Esophagus (tissue), 2 donors: ENCODE measurements around the gene ESPNL. TPM values are rescaled to one million over a fixed set of nuclear protein-coding genes. Genes with fewer than 3 reads are reported as not detected.
A peak's percentile ranks its signal among the peaks of the same experiment; 100 is the strongest.

Experiments used
- H3K27ac ChIP-seq, 2 donors: one replicate each; pipeline ENCODE4 v1.5.1; 2013; ENCODE audit warnings: low read depth in 2 of 2, mild to moderate bottlenecking in 2 of 2, inconsistent platforms in 1 of 2, low read length in 1 of 2, moderate library complexity in 1 of 2
- H3K27me3 ChIP-seq, 2 donors: one replicate each; pipeline ENCODE4 v1.6.1; 2013; ENCODE audit warnings: low read length in 2 of 2, control low read depth in 1 of 2, mild to moderate bottlenecking in 1 of 2; ENCODE audit not compliant: insufficient read depth in 2 of 2, control insufficient read depth in 1 of 2
- H3K36me3 ChIP-seq, 2 donors: one replicate each; pipeline ENCODE4 v1.6.1; 2013; ENCODE audit warnings: low read length in 1 of 2; ENCODE audit not compliant: control insufficient read depth in 2 of 2, insufficient read depth in 2 of 2
- H3K4me1 ChIP-seq, 2 donors: one replicate each; pipeline ENCODE4 v1.6.1; 2013; ENCODE audit warnings: low read length in 1 of 2; ENCODE audit not compliant: control insufficient read depth in 2 of 2, insufficient read depth in 2 of 2
- H3K4me3 ChIP-seq, 2 donors: one replicate each; pipeline ENCODE4 v1.5.1; 2013; ENCODE audit warnings: low read length in 2 of 2, mild to moderate bottlenecking in 2 of 2, low read depth in 1 of 2, moderate library complexity in 1 of 2
- H3K9me3 ChIP-seq, 2 donors: one replicate each; pipeline ENCODE4 v1.6.1; 2013; ENCODE audit warnings: mild to moderate bottlenecking in 2 of 2, low read depth in 1 of 2, low read length in 1 of 2, moderate library complexity in 1 of 2; ENCODE audit not compliant: control insufficient read depth in 2 of 2, insufficient read depth in 1 of 2
- WGBS, 2 donors: extraction: QIAGEN DNeasy Blood & Tissue Kit; methylation state at CpG; one replicate each; pipeline ENCODE4 v1.1.7; 2013; 5-methylcytosine and 5-hydroxymethylcytosine counted together
- polyA plus RNA-seq, 2 donors: library from polyadenylated mRNA; stranded (reverse); fragments of 200-250 nt; gene quantifications; one replicate each; pipeline ENCODE4 v1.2.3, GENCODE V29; 2013
- donor health status: healthy with polysubstance abuse.
- donor health status: Bipolar disorder and iron deficiency.

Gene ESPNL
- polyA plus RNA-seq, 2 donors, result 0.09 to 0.12 TPM

GRCh38 chr2:238162251-238162845 is 62.2 kb downstream of the ESPNL start:
- Histone ChIP-seq H3K4me3 (no peak overlapping the region), H3K36me3 (peaks cover 0 to 2% of the 10 kb centered on the region in 2 donors), H3K27me3 (no peaks in the 10 kb centered on the region), H3K4me1 (peaks cover 6 to 9% of the 10 kb centered on the region in 2 donors), H3K27ac (no peak overlapping the region), H3K9me3 (no peaks in the 10 kb centered on the region)
- WGBS, 2 donors, result 80 to 82% methylated on average over 14 of the region's 14 CpGs

DNA sequence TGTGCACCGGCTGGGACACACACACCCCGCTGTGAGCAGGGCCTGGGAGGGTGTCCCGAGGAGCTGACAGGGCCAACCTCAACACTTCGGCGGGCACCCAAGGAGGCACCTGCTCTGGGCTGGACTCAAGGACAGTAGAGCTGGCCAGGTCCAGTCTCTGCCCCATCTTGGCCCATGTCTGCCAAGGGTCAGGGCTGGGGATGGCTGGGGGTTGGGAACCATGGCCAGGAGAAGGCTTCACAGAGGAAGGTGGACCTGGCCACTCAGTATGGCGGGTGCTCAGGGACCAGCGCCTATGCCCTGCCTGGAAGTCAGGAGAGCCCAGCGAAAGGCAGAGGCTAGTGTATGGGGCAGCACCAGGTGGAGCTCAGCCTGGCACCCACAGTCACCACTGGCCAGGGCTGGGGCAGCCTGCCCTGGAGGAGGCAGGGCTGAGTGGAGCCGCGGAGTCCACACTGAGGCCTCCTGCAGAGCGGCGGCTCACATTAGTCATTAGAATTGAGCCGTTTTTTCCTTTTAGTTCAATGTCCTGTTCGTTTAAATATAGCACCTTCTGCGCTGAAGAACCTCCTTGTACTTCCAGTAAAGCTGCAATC is 62.8 kb downstream of the ESPNL start:
- Histone ChIP-seq H3K4me1 (peaks cover 6 to 9% of the 10 kb centered on the region in 2 donors), H3K36me3 (peaks cover 0 to 5% of the 10 kb centered on the region in 2 donors), H3K27me3 (no peaks in the 10 kb centered on the region), H3K27ac (no peak overlapping the region), H3K9me3 (no peaks in the 10 kb centered on the region), H3K4me3 (no peak overlapping the region)
- 70 to 71% methylated on average over 15 of the region's 15 CpGs for WGBS, 2 donors

DNA sequence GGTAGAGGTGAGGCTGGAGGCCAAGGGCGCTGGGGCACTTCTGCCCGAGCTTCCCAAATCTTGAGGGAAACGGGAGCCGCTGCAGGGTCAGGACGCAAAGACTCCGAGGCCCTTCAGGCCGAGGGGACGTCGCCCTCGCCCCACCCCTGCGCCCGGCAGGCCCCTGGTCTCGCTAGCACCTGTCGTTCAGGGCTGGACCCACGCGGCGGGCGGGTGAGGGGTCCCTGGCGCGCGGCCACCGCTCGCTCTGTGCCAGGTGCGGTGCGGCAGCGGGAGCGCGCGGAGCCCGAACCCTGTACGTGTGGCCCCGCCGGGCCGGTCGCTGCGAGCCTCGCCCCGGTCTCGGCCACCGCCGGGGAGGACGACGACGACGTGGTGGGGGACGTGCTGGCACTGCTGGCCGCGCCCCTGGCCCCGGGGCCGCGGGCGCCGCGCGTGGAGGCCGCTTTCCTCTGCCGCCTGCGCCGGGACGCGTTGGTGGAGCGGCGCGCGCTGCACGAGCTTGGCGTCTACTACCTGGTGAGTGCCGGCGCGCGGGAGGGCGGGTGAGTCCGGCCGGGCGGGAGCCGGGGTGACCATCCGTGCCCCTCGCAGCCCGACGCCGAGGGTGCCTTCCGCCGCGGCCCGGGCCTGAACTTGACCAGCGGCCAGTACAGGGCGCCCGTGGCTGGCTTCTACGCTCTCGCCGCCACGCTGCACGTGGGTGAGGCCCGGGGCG is 63.5 kb downstream of the ESPNL start:
- Histone ChIP-seq H3K36me3 (peaks cover 0 to 5% of the 10 kb centered on the region in 2 donors), H3K4me3 (peak overlapping the region in 1 of 2 donors; percentile 16), H3K27me3 (no peaks in the 10 kb centered on the region), H3K9me3 (no peaks in the 10 kb centered on the region), H3K4me1 (peaks cover 6 to 9% of the 10 kb centered on the region in 2 donors), H3K27ac (no peak overlapping the region)
- 5 to 6% methylated on average over 89 to 95 of the region's 95 CpGs for WGBS, 2 donors

DNA sequence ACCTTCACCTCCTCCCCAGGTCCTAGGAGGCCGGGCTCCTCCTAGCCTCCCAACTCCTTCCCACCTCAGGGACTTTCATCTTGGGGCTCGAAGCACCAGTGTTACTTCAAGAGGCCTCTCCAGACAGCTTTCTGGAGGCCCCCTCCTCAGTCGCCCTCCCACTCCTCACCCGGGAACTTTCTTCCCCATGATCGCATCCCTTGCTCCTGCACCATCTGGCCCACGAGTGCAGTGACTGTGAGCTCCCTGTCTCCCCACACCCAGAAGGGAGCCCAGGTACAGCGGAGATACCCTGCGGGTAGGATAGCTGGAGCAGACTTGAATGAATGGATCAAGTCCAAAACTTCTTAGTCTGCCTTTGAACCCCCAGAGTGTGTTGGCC is 64.8 kb downstream of the ESPNL start:
- Histone ChIP-seq H3K4me3 (no peak overlapping the region), H3K27me3 (no peaks in the 10 kb centered on the region), H3K27ac (no peak overlapping the region), H3K36me3 (peaks cover 5 to 8% of the 10 kb centered on the region in 2 donors), H3K4me1 (peaks cover 6 to 9% of the 10 kb centered on the region in 2 donors), H3K9me3 (no peaks in the 10 kb centered on the region)
- 90 to 91% methylated on average over 8 of the region's 8 CpGs for WGBS, 2 donors

GRCh38 chr2:238165288-238165921 is 65.3 kb downstream of the ESPNL start:
- Histone ChIP-seq H3K9me3 (no peaks in the 10 kb centered on the region), H3K27me3 (no peaks in the 10 kb centered on the region), H3K27ac (no peak overlapping the region), H3K4me1 (peaks cover 9% of the 10 kb centered on the region in 2 donors), H3K4me3 (no peak overlapping the region), H3K36me3 (peaks cover 5 to 10% of the 10 kb centered on the region in 2 donors)
- 88 to 91% methylated on average over 12 of the region's 12 CpGs for WGBS, 2 donors

GRCh38 chr2:238166391-238167343 is 66.5 kb downstream of the ESPNL start:
- peaks cover 5 to 15% of the 10 kb centered on the region in 2 donors for H3K36me3 ChIP-seq
- 76 to 81% methylated on average over 24 of the region's 24 CpGs for WGBS, 2 donors
- no peaks in the 10 kb centered on the region for H3K9me3 ChIP-seq
- peaks cover 9 to 10% of the 10 kb centered on the region in 2 donors for H3K4me1 ChIP-seq
- no peaks in the 10 kb centered on the region for H3K27me3 ChIP-seq
- H3K27ac ChIP-seq, result no peak overlapping the region
- no peak overlapping the region for H3K4me3 ChIP-seq

DNA sequence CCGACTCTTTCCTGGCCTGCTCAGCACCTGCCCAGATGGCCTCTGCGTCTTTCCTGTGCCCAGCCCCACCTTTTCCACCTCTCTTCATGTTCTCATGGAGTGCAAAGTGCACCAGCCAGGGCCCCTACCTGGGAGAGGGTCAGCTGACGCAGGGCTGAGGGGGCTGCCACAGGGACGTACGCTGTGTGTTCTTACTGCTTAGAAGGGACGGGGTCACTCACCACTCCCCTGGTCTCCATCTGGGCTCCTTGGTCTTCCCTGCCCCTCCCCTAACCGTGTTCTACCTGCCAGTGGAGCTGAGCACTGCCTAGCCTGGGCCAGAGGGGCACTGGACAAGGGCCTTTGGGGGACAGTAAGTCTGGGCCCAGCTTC is 67.2 kb downstream of the ESPNL start:
- H3K27ac ChIP-seq, result no peak overlapping the region
- 87 to 90% methylated on average over 7 of the region's 7 CpGs for WGBS, 2 donors
- H3K27me3 ChIP-seq, result no peaks in the 10 kb centered on the region
- H3K4me3 ChIP-seq, result no peak overlapping the region
- peaks cover 5 to 20% of the 10 kb centered on the region in 2 donors for H3K36me3 ChIP-seq
- H3K9me3 ChIP-seq, result no peaks in the 10 kb centered on the region
- peaks cover 9 to 10% of the 10 kb centered on the region in 2 donors for H3K4me1 ChIP-seq

DNA sequence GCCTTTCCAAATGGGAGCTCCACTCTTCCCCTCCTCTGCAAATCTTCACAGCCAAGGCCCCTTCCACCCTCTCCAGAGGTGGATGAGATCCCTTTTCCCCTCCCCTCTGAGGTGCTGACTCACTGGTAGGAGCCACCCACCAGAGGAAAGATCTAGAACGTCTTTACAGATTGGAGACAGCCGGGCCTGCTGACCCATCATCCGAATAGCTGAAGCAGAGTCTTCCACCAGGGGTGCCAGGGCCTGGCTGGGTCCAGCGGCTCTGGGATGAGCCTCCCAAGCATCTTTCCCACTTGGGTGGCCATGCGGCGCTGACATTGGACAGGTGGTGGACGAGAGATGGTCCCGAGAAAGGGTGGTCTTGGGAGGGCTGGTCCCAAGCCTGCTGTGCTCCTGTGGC is 67.6 kb downstream of the ESPNL start:
- Histone ChIP-seq H3K4me3 (no peak overlapping the region), H3K27ac (no peak overlapping the region), H3K27me3 (no peaks in the 10 kb centered on the region), H3K36me3 (peaks cover 5 to 25% of the 10 kb centered on the region in 2 donors), H3K4me1 (peaks cover 9 to 10% of the 10 kb centered on the region in 2 donors), H3K9me3 (no peaks in the 10 kb centered on the region)
- 81 to 83% methylated on average over 8 of the region's 8 CpGs for WGBS, 2 donors
